ENCODE results near the gene OSBPL3. TPM values are rescaled to one million over a fixed set of nuclear protein-coding genes. Genes with fewer than 3 reads are reported as not detected.

The OSBPL3 gene
- total RNA-seq, 2 donors from 2014 or later, result 3.1 to 8.2 TPM

DNA sequence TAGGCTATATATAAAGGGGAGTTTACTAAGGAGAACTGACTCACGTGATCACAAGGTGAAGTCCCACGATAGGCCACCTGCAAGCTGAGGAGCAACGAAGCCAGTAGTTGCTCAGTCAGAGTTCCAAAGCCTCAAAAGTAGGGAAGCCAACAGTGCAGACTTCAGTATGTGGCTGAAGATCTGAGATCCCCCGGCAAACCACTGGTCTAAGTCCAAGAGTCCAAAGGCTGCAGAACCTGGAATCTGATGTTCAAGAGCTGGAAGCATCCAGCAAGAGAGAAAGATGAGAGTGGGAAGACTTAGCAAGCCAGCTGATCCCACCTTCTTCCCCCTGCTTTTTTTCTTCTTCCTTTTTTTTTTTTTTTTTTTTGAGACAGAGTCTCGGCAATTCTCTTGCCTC, 195.7 kb downstream of the OSBPL3 start:
- WGBS, 2 donors, result 71 to 89% methylated on average over 5 of the region's 5 CpGs
- no peaks in the 10 kb centered on the region for H3K36me3 ChIP-seq (replicated peaks in 1 of 2; ENCODE audit: insufficient read depth in 1 of 2, low read depth in 2 of 2)

DNA sequence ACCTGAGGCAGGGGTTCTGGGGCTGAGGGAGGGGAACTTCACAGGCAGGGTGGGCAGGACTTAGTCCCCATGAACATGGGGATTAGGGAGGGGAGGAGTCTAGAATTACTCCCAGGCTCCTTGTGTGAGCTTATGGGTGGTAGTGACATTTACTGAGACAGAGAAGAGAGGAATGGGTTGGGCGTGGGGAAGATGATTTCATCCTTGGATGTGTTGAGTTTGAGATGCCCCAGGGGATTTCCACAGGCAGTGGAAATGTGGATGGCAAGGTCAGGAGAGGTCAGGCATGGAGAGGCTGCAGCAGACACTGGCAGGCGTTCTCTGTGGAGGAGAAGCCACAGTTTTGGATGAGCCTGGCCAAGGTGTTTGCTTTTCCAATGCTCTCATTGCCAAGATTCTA, 196.3 kb downstream of the OSBPL3 start:
- WGBS, 2 donors, result 81 to 82% methylated on average over 2 of the region's 2 CpGs
- Histone ChIP-seq H3K27me3 (no peaks in the 10 kb centered on the region), H3K4me1 (no peaks in the 10 kb centered on the region), H3K36me3 (replicated peaks in 1 of 2; ENCODE audit: insufficient read depth in 1 of 2, low read depth in 2 of 2) (no peaks in the 10 kb centered on the region), H3K4me3 (no peak overlapping the region), H3K27ac (no peak overlapping the region), H3K9me3 (no peaks in the 10 kb centered on the region)
- intact Hi-C loops (cut with DNase I), result no loop called here
- ATAC-seq (no peak), DNase-seq (no peak)
- TF ChIP-seq, protein P1, sequence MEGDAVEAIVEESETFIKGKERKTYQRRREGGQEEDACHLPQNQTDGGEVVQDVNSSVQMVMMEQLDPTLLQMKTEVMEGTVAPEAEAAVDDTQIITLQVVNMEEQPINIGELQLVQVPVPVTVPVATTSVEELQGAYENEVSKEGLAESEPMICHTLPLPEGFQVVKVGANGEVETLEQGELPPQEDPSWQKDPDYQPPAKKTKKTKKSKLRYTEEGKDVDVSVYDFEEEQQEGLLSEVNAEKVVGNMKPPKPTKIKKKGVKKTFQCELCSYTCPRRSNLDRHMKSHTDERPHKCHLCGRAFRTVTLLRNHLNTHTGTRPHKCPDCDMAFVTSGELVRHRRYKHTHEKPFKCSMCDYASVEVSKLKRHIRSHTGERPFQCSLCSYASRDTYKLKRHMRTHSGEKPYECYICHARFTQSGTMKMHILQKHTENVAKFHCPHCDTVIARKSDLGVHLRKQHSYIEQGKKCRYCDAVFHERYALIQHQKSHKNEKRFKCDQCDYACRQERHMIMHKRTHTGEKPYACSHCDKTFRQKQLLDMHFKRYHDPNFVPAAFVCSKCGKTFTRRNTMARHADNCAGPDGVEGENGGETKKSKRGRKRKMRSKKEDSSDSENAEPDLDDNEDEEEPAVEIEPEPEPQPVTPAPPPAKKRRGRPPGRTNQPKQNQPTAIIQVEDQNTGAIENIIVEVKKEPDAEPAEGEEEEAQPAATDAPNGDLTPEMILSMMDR (IDR thresholded peaks at IDR 0.05), result no peak
- no peak for TF ChIP-seq POLR2A (IDR thresholded peaks at IDR 0.05)

More for the DNA sequence above, 195.7 kb downstream of the OSBPL3 start:
- DNase-seq, result no peak
- H3K9me3 ChIP-seq, result no peaks in the 10 kb centered on the region
- TF ChIP-seq POLR2A (IDR thresholded peaks at IDR 0.05), result no peak
- TF ChIP-seq, protein P1 (IDR thresholded peaks at IDR 0.05), result no peak
- H3K4me1 ChIP-seq, result no peaks in the 10 kb centered on the region
- H3K27me3 ChIP-seq, result no peaks in the 10 kb centered on the region
- no peak for ATAC-seq
- intact Hi-C loops (cut with DNase I), result no loop called here
- H3K4me3 ChIP-seq, result no peak overlapping the region
- H3K27ac ChIP-seq, result no peak overlapping the region

DNA sequence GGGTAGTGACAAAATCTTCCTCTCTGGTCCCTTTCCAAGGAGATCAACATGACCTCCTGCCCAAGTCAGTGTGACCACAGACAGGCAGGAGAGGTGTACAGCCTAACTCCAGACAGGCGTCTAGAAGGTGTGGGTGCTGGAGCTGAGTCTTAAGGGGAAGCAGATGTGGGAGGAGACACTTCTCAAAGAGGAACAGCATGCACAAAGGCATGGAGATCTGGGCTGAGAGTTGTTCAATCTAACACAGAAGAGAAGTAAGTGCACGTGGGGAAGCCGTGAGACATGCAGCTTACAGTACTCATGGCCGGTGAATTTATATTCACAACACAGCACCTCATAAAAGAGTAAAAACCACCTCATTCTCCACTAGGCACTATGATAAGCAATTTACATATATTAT, 198.9 kb downstream of the OSBPL3 start:
- WGBS, 2 donors, result 75 to 91% methylated on average over 4 of the region's 4 CpGs
- Histone ChIP-seq H3K36me3 (replicated peaks in 1 of 2; ENCODE audit: insufficient read depth in 1 of 2, low read depth in 2 of 2) (no peaks in the 10 kb centered on the region), H3K4me1 (no peaks in the 10 kb centered on the region), H3K27ac (no peak overlapping the region), H3K9me3 (no peaks in the 10 kb centered on the region), H3K27me3 (no peaks in the 10 kb centered on the region), H3K4me3 (no peak overlapping the region)
- no peak for TF ChIP-seq POLR2A (IDR thresholded peaks at IDR 0.05)
- TF ChIP-seq, protein P1 (IDR thresholded peaks at IDR 0.05), result no peak
- ATAC-seq, result no peak
- DNase-seq, result peak in 1 of 4 donors; percentile 42
- intact Hi-C loops (cut with DNase I), result no loop called here

DNA sequence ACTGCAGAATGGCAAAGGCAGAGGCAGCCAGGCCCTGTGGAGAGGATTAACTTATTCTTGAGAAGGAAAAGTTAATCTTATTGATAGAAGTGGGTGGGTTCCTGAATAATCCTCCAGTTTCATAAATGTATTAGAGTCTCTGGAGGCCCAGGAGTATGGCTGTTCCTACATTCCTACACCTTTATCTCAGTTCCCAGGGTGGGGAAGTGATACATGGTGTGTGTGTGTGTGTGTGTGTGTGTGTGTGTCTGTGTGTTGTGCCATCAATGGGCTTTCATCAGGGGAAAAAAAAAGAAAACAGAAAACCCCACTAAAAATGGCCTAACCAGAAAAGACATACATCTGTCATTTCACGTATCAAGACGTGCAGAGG, 200.7 kb downstream of the OSBPL3 start:
- WGBS, 2 donors, result 83 to 90% methylated on average over 2 of the region's 2 CpGs
- Histone ChIP-seq H3K27me3 (peaks cover 0 to 4% of the 10 kb centered on the region in 2 donors), H3K9me3 (no peaks in the 10 kb centered on the region), H3K4me1 (no peaks in the 10 kb centered on the region), H3K27ac (peak overlapping the region in 1 of 4 donors; percentile 41), H3K36me3 (replicated peaks in 1 of 2; ENCODE audit: insufficient read depth in 1 of 2, low read depth in 2 of 2) (no peaks in the 10 kb centered on the region), H3K4me3 (no peak overlapping the region)
- ATAC-seq (no peak), DNase-seq (no peak)
- intact Hi-C loops (cut with DNase I), result no loop called here
- TF ChIP-seq, protein P1 (IDR thresholded peaks at IDR 0.05), result no peak
- no peak for TF ChIP-seq POLR2A (IDR thresholded peaks at IDR 0.05)

DNA sequence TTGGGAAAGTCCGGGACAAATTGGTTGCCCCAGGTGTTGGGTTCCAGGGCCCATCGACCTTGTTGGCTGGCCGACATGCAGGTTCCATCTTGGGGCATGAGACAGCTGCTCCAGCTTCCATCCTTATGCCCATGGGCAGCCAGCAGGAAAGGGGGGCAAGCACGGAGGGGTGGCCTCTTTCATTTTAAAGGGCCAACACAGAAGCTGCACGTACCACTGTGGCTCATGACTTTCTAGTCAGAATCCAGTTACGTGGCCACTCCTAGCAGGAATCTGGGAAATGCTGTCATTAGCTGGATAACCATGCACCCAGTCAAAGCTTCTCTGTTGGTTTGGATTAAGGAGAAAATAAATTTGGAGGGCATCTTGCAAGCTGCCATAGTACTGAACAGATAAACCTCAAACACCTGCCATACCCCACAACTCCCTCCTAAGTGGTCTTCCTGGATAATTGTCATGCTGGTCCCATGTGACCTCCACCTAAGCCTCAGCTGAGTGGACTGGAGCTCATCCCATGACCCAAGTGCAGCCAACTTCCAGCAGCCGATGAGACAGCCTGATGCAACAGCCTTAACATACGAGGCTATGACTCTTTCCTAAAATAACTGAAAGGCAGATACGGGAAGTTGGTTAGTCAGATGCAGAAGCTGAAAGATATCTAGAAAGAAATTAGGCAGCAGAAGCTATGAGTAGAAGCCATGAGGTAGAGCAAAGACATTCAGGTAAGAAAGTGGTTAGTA, 201.3 kb downstream of the OSBPL3 start:
- intact Hi-C loops (cut with DNase I), result no loop called here
- no peak for TF ChIP-seq POLR2A (IDR thresholded peaks at IDR 0.05)
- TF ChIP-seq, protein P1 (IDR thresholded peaks at IDR 0.05), result no peak
- DNase-seq, result peak in 1 of 4 donors; percentile 69

More for the DNA sequence above, 201.3 kb downstream of the OSBPL3 start:
- Histone ChIP-seq H3K9me3 (no peaks in the 10 kb centered on the region), H3K27me3 (peaks cover 0 to 4% of the 10 kb centered on the region in 2 donors), H3K27ac (peak overlapping the region in 1 of 4 donors; percentile 41), H3K4me1 (no peaks in the 10 kb centered on the region), H3K36me3 (replicated peaks in 1 of 2; ENCODE audit: insufficient read depth in 1 of 2, low read depth in 2 of 2) (no peaks in the 10 kb centered on the region), H3K4me3 (no peak overlapping the region)
- no peak for ATAC-seq
- 82% methylated on average over 8 to 9 of the region's 9 CpGs for WGBS, 2 donors

Data from body of pancreas (tissue), 4 donors.